ENCODE measurements around the gene ORM2.

DNA sequence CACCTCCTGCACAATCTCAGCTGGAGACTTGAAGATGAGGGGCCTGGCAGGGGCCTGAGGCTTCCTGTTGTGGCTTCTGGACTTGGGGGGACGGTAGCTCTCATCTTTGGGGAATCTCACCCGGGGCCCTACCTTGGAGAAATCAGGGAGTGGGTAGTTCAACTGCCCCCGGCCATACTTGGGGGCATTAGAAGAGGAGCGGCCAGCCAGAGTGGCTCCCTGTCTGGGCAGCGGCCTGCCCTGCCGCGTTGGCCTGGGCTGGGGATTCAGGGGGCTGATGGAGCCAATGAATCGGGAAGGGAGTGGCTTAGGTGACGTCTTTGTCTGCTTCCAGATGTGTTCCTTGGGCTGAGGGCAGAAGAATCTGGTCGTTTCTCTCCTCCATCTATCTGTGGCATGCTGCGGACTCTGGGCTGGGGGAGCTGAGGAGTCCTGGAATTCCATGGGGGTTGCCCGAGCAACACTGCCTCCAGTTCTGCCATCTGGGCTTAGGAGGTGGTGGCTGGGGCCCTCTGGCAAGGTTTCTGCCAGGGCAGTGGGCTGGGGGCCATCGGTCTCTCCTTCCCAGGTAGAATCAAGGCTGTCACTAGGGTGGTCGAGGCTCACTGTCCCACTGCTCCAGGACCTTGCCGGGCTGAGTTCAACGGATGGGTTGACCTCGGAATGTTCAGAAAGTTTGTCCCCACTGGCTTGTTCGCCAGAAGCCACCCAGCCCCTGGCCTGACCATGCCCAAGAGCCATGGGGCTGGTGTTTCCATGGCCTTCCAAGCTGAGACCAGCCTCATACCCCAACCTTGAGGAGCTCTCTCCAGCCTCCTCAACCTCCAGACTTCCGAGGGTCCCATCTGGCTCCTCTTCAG is 47.1 kb downstream of the ORM2 start:
- TF ChIP-seq, protein P1, sequence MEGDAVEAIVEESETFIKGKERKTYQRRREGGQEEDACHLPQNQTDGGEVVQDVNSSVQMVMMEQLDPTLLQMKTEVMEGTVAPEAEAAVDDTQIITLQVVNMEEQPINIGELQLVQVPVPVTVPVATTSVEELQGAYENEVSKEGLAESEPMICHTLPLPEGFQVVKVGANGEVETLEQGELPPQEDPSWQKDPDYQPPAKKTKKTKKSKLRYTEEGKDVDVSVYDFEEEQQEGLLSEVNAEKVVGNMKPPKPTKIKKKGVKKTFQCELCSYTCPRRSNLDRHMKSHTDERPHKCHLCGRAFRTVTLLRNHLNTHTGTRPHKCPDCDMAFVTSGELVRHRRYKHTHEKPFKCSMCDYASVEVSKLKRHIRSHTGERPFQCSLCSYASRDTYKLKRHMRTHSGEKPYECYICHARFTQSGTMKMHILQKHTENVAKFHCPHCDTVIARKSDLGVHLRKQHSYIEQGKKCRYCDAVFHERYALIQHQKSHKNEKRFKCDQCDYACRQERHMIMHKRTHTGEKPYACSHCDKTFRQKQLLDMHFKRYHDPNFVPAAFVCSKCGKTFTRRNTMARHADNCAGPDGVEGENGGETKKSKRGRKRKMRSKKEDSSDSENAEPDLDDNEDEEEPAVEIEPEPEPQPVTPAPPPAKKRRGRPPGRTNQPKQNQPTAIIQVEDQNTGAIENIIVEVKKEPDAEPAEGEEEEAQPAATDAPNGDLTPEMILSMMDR (IDR thresholded peaks at IDR 0.05; ENCODE audit: insufficient read depth, low read depth, low read length), result no peak
- no peak for TF ChIP-seq EZH2 (IDR thresholded peaks at IDR 0.05; ENCODE audit: insufficient read depth, low read length)

Measured in astrocyte (in vitro differentiated cells and primary cell).